Measurements from ENCODE around the gene ESRRA. TPM values are rescaled to one million over a fixed set of nuclear protein-coding genes. Genes with fewer than 3 reads are reported as not detected.

ESRRA gene
- total RNA-seq, 4 donors from 2014 or later = 192 to 471 (median 260) TPM

DNA sequence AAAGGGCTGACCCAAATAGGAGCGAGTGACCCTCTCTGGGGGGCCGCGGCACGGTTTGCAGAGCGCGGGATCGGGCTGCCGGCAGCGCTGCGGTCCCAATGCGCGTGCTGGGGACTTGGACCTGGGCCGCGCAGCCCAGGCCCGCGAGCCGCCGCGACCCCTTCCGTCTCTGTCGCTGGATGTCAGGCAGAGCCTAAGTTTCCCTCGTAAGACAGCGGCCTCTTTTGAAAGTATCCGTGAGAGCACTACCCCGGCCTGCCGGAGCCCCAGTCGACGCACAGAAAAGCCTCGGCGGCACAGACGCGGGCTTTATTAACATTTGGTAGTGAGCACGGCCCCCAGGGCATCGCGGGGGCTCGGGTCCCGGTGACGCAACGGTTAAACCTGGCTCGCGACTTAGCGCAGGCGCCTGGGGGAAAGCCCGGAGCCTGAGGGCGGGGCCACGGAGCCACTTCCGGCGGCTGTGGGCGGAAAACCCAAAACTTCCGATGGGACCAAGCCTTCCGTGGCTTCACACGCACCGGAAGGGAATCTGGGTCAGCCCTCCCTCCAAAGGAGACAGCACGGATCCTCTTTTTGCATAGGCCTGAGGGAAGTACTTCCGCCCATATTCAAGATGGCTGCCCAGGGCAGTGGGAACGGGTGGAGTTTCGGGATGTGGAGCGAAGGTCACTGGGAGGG lies 35.6 kb upstream of the ESRRA start:
- peaks cover 0 to 12% of the 10 kb centered on the region in 2 donors for H3K36me3 ChIP-seq
- peak overlapping the region; percentile 82 to 100 (median 93) for H3K4me3 ChIP-seq
- TF ChIP-seq, protein P1, sequence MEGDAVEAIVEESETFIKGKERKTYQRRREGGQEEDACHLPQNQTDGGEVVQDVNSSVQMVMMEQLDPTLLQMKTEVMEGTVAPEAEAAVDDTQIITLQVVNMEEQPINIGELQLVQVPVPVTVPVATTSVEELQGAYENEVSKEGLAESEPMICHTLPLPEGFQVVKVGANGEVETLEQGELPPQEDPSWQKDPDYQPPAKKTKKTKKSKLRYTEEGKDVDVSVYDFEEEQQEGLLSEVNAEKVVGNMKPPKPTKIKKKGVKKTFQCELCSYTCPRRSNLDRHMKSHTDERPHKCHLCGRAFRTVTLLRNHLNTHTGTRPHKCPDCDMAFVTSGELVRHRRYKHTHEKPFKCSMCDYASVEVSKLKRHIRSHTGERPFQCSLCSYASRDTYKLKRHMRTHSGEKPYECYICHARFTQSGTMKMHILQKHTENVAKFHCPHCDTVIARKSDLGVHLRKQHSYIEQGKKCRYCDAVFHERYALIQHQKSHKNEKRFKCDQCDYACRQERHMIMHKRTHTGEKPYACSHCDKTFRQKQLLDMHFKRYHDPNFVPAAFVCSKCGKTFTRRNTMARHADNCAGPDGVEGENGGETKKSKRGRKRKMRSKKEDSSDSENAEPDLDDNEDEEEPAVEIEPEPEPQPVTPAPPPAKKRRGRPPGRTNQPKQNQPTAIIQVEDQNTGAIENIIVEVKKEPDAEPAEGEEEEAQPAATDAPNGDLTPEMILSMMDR (IDR thresholded peaks at IDR 0.05 in 4 of 5, conservative IDR thresholded peaks at IDR 0.05 in 1 of 5) = peak in 3 of 5 experiments; percentile 11 to 22 (median 16)
- TF ChIP-seq POLR2A (IDR thresholded peaks at IDR 0.05) = peak; percentile 35 to 47
- in situ Hi-C loops (cut with MboI; ENCODE audit: low sequenced_read_pairs in 4 of 4) = no loop called here
- no peaks in the 10 kb centered on the region for H3K27me3 ChIP-seq
- no peaks in the 10 kb centered on the region for H3K9me3 ChIP-seq
- DNase-seq (peak; percentile 99), ATAC-seq (peak; percentile 84 to 91)
- peak overlapping the region; percentile 94 to 99 (median 98) for H3K27ac ChIP-seq
- peaks cover 22% of the 10 kb centered on the region in 2 donors for H3K4me1 ChIP-seq
- intact Hi-C loops (cut with DNase I; ENCODE audit: low total_unique reads) = loop anchor here (1.0 to 5.0 kb wide), 7 partner anchors 15 to 82 kb away; partner anchors contain the start of genes BAD, FKBP2, PLCB3 and STIP1

DNA sequence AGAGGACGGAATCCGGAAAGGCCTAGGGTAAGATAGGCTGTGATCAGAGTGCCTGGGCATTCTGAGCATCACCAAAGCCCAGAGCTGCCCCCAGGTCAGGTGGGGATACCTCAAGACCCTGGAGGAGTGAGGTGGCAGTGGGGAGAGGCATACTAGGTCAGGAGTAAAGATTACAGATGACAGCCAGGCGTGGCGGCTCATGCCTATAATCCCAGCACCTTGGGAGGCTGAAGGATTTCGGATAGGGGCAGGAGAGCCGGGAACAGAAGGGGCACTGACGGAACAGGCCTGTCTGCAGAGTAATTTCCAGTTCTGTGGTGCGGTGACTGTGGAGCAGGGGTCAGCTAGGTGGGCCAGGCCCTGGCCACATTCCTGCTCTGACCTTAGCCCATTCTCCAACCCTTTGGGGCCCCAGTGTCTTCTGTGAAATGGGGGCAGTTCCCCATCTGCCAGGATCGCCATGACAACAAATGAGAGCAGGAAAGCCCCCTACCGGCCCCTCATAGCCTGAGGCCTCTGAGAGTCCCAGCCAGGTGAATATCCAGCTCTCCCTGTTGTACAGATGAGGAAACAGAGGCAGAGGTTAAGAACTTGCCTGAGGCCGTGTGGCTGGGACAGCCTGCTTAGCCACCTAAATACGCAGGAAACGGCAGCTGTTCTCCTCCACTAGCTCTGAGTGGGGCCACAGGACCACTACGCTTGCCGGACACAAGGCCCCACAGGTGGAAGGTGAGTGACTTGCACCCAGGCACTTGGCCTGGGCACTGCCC lies 30.1 kb upstream of the ESRRA start:
- Histone ChIP-seq H3K36me3 (peaks cover 0 to 15% of the 10 kb centered on the region in 2 donors), H3K9me3 (no peaks in the 10 kb centered on the region), H3K4me1 (peaks cover 6 to 9% of the 10 kb centered on the region in 2 donors), H3K27ac (no peak overlapping the region), H3K27me3 (no peaks in the 10 kb centered on the region), H3K4me3 (no peak overlapping the region)
- DNase-seq = no peak
- TF ChIP-seq, protein P1 (IDR thresholded peaks at IDR 0.05 in 4 of 5, conservative IDR thresholded peaks at IDR 0.05 in 1 of 5) = no peak
- no peak for TF ChIP-seq POLR2A (IDR thresholded peaks at IDR 0.05)
- in situ Hi-C loops (cut with MboI; ENCODE audit: low sequenced_read_pairs in 4 of 4) = no loop called here
- ATAC-seq = no peak
- intact Hi-C loops (cut with DNase I; ENCODE audit: low total_unique reads) = no loop called here

DNA sequence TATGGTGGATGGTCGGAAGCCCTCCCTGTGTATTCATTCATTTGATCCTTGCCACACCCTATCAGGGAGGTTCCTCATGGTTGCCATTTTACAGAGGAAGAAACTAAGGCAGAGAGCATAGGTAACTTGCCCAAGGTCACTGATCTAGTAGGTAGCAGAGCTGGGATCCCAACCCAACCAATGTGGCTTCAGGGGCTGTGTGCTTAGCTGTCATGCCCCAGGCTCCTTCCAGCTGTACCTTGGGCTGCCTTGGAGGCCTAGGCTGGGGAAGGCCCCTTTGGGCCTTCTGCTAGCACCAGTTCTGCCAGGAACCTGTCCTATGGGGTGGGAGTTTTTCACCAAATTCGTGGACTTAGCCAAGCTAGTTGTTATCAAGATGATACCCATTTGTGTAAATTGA lies 29.5 kb upstream of the ESRRA start:
- in situ Hi-C loops (cut with MboI; ENCODE audit: low sequenced_read_pairs in 4 of 4) = no loop called here
- Histone ChIP-seq H3K4me1 (peaks cover 6 to 9% of the 10 kb centered on the region in 2 donors), H3K27ac (no peak overlapping the region), H3K27me3 (no peaks in the 10 kb centered on the region), H3K36me3 (peaks cover 0 to 15% of the 10 kb centered on the region in 2 donors), H3K9me3 (no peaks in the 10 kb centered on the region), H3K4me3 (no peak overlapping the region)
- ATAC-seq (no peak), DNase-seq (no peak)
- intact Hi-C loops (cut with DNase I; ENCODE audit: low total_unique reads) = no loop called here
- TF ChIP-seq POLR2A (IDR thresholded peaks at IDR 0.05) = no peak
- TF ChIP-seq, protein P1 (IDR thresholded peaks at IDR 0.05 in 4 of 5, conservative IDR thresholded peaks at IDR 0.05 in 1 of 5) = no peak

DNA sequence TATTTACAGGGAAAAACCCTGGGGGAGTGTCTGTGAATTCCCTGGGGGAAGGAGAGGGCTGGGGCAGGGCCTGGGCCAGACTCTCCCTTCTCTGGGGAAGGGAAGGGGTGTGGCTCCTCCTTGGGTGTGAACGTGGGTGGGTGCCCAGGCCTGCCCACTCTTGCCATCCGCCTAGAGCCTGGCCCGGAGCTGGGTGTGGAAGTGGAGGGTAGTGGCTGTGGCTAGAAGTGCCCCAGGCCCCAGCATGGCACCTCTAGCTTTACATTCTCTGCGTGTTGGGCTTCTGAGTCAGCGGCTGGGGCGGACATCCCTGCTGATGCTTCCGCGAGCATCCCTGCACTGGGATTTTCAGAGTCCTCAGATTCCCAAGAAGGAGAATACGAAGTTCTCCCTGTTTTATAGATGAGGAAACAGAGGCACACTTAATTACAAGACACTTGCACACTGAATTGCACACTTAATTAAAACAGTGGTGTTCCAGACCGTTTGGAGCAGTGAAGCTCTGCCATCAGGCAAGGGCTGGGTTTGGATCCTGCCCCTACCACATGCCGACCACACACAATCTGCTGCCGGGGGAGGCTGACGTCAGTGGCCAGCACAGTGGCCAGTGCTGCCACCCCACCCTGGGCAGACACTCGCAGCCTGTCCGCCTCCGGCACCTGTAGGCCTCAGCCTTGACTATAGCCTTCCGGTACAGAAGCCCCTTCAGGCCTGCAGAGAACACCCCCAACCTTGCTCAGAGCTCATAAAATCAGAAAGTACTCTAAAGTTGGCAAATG lies 28.5 kb upstream of the ESRRA start:
- DNase-seq (no peak), ATAC-seq (no peak)
- Histone ChIP-seq H3K9me3 (no peaks in the 10 kb centered on the region), H3K4me3 (no peak overlapping the region), H3K4me1 (peaks cover 3 to 6% of the 10 kb centered on the region in 2 donors), H3K27ac (no peak overlapping the region), H3K36me3 (peaks cover 0 to 15% of the 10 kb centered on the region in 2 donors), H3K27me3 (no peaks in the 10 kb centered on the region)
- TF ChIP-seq POLR2A (IDR thresholded peaks at IDR 0.05) = no peak
- TF ChIP-seq, protein P1 (IDR thresholded peaks at IDR 0.05 in 4 of 5, conservative IDR thresholded peaks at IDR 0.05 in 1 of 5) = no peak
- in situ Hi-C loops (cut with MboI; ENCODE audit: low sequenced_read_pairs in 4 of 4) = no loop called here
- intact Hi-C loops (cut with DNase I; ENCODE audit: low total_unique reads) = no loop called here

Data from gastrocnemius medialis (tissue), 4 donors.